Measurements from ENCODE around the gene PPP1R9B.

Gene PPP1R9B

DNA sequence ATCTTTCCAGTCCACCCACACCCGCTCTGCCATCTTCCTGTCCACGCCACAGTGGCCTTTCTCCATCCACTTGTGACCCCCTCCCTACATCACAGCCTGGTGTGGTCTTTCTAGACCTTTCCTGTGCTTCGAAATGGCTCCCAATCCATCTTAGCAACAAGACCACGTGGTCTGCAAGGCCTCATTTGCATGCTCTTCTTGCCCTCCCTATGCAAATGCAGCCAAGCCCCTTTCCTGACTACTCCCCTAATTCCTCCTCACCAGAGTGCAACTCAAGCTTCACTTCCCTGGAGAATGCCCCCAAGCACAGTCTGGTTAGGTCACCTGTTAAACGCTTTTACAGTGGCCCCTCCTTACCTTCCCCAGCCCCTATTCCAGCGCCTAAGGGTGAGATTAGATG lies 6.1 kb downstream of the PPP1R9B start:
- DNase-seq (ENCODE audit: low read depth): no peak
- no peak overlapping the region for H3K4me3 ChIP-seq (ENCODE audit: low read length)
- TF ChIP-seq, protein P1, sequence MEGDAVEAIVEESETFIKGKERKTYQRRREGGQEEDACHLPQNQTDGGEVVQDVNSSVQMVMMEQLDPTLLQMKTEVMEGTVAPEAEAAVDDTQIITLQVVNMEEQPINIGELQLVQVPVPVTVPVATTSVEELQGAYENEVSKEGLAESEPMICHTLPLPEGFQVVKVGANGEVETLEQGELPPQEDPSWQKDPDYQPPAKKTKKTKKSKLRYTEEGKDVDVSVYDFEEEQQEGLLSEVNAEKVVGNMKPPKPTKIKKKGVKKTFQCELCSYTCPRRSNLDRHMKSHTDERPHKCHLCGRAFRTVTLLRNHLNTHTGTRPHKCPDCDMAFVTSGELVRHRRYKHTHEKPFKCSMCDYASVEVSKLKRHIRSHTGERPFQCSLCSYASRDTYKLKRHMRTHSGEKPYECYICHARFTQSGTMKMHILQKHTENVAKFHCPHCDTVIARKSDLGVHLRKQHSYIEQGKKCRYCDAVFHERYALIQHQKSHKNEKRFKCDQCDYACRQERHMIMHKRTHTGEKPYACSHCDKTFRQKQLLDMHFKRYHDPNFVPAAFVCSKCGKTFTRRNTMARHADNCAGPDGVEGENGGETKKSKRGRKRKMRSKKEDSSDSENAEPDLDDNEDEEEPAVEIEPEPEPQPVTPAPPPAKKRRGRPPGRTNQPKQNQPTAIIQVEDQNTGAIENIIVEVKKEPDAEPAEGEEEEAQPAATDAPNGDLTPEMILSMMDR (conservative IDR thresholded peaks at IDR 0.05; ENCODE audit: low read depth, low read length): no peak

DNA sequence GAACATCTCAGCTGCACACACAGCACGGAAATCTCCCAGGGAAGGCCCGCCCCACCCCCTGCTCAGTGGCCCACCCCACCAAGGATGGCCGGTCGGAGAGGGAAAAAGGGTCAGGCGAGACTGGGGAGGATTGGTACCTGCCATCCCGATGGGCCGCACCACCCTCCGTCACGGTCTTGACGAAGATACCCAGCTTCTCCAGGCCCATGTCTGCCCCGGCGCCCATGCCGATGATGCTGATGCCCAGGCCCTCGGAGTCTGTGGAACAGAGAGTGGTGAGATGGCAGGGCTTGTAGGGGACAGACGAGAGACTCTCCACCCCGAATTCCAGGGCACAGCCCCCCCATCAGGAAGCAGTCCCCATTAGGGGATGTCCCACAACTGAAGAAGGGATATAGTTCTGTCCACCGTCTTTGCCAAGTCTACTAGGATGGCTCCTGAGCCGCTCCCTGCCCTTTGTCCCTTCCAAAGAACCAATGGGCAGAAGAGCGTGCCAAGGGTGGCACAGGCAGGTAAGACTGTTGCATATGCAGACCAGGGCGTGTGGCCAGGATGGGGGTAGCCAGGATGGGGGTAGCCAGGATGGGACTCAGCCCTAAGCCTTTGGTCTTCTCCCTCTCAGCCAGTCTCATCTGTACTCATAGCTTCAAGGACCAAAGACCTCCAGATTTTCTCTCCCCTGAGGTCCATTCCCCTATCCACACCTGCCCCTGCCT lies 6.9 kb downstream of the PPP1R9B start:
- no peak overlapping the region for H3K4me3 ChIP-seq (ENCODE audit: low read length)
- DNase-seq (ENCODE audit: low read depth): no peak
- TF ChIP-seq, protein P1 (conservative IDR thresholded peaks at IDR 0.05; ENCODE audit: low read depth, low read length): no peak

DNA sequence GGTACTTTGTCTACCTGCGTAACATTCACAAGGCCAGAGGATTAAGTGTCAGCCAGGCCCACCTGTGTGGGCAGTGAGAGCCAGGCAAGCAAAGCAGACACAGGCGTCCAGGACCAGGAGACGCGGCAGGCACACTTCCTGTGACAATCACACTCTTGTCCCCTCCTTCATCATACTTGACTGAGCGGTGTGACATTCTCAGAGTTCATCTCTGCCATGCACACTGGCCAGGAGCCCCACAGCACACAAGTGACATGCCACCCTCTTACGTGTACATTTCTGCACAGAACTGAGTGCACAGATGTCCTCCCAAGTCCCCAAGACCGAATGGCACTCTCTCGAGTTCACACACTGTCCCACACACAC lies 8.7 kb downstream of the PPP1R9B start:
- no peak overlapping the region for H3K4me3 ChIP-seq (ENCODE audit: low read length)
- DNase-seq (ENCODE audit: low read depth): no peak
- TF ChIP-seq, protein P1 (conservative IDR thresholded peaks at IDR 0.05; ENCODE audit: low read depth, low read length): no peak

DNA sequence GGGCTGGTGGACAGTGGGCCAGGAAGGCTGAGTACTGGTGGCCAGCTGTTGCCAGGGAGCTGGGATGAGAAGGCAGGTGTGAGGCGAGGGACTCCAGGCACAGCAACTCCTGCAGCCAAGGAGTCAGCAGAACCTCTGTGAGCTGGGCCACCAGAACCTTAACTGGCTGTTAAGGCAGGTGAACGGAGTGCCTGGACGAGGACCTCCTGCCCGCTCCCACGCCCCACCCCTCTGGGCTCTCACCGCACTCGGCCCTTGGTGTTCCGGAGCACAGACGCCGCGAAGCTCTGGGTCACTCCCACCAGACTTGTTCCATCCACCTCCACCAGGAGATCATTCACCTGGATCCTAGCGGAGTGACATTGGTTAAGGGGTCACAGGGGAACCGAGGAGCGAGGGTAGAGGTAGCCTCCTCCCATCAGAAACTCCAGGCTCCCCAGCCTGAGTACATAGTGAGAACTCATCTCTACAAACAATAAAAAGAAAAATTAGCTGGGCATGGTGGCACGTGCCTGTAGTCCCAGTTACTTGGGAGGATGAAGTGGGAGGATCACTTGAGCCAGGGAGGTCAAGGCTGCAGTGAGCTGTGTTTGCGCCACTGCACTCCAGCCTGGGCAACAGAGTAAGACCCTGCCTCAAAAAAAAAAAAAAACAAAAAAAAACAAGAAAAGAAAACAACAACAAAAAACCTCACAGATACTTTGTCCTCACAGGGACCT lies 9.3 kb downstream of the PPP1R9B start:
- no peak overlapping the region for H3K4me3 ChIP-seq (ENCODE audit: low read length)
- TF ChIP-seq, protein P1 (conservative IDR thresholded peaks at IDR 0.05; ENCODE audit: low read depth, low read length): no peak
- no peak for DNase-seq (ENCODE audit: low read depth)

DNA sequence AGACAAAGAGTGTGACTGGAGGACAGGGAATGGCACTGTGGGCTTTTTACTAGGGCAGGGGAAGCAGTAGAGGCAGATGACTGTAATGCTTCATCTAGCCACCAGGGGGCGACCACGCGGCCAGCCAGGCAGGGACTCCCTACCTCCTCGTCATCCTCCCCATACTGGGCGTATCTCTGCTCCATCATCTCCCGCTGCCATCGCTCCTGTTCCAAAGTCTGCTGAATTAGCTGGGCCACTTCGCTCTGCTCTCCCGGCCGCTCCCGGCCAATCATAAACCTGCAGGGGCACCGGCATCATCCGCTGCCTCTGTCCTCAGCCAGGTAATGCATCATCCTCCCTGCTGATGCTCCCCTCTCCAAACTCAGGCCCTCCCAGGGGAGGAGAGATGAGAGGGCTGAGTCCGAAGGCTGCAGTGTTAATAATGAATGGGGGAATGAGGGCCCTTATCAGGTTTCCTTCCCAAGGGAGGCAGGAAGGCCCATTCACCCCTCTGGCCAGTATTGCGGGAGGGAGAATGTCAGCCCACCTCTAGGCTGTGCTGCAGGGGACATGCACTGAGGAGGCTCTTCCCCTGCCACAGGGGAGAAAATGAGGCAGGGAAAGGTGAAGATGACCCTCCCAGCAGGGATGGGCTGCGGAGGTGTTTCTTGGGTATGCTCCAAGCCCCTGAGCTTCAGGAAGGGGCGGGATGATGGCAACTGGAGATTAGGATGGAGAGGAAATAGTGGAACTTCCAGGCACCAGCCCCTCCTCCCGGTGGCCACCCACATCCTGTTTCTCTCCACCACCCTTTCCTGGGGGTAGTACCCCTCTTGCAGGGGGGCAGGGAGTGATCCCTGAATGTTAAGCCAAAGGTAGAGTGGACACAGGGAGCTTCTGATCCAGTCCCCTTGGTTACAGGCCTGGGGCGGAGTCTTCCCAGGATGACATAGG lies 10.3 kb downstream of the PPP1R9B start:
- no peak for DNase-seq (ENCODE audit: low read depth)
- TF ChIP-seq, protein P1 (conservative IDR thresholded peaks at IDR 0.05; ENCODE audit: low read depth, low read length): peak; percentile 83

DNA sequence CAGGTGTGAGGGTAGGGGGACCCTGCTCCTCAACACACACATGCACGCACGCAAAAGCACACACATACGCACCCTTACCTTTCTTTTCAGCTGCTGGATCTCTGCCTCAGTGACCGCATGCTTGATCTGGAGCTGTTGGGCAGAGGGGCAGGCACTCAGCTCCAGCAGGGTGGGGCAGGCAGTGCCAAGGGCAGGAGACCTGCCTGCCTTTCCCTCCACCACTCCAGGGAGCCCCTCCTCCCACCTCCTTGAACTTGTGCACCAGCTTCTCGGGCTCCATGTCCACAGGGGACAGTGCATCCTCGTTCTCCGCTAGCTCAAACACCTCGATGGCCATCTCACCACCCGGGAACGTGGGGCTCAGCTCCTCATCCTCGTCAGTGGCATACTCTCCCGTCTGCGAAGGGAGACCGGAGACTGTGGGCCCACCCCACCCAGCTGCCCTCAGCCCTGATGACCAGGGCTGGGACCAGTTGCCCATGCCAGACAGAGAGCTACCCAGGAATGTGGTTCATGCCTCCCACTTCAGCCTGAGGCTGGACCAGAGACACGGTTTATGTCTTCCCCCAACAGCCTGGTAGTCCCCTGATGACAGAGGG lies 11.2 kb downstream of the PPP1R9B start:
- TF ChIP-seq, protein P1 (conservative IDR thresholded peaks at IDR 0.05; ENCODE audit: low read depth, low read length): no peak
- DNase-seq (ENCODE audit: low read depth): no peak
- no peak overlapping the region for H3K4me3 ChIP-seq (ENCODE audit: low read length)

More for the DNA sequence above, 10.3 kb downstream of the PPP1R9B start:
- H3K4me3 ChIP-seq (ENCODE audit: low read length): no peak overlapping the region

All from retinal pigment epithelial cell (primary cell).